NCI-H2081 (cell line): ENCODE data around the gene RIT1.

Experiments
- DNase-seq, 2 experiments: peaks; one replicate each; lab custom pipeline; 2025; lab: John Stamatoyannopoulos, UW

The RIT1 gene, protein sequence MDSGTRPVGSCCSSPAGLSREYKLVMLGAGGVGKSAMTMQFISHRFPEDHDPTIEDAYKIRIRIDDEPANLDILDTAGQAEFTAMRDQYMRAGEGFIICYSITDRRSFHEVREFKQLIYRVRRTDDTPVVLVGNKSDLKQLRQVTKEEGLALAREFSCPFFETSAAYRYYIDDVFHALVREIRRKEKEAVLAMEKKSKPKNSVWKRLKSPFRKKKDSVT

GRCh38 chr1:155911156-155912055 is at the start of gene RIT1:
TSS of gene RIT1 (minus strand) at chr1:155911349. CDS start at chr1:155910761, 588 bp downstream.
- DNase-seq, result peak; percentile 81 to 87

DNA sequence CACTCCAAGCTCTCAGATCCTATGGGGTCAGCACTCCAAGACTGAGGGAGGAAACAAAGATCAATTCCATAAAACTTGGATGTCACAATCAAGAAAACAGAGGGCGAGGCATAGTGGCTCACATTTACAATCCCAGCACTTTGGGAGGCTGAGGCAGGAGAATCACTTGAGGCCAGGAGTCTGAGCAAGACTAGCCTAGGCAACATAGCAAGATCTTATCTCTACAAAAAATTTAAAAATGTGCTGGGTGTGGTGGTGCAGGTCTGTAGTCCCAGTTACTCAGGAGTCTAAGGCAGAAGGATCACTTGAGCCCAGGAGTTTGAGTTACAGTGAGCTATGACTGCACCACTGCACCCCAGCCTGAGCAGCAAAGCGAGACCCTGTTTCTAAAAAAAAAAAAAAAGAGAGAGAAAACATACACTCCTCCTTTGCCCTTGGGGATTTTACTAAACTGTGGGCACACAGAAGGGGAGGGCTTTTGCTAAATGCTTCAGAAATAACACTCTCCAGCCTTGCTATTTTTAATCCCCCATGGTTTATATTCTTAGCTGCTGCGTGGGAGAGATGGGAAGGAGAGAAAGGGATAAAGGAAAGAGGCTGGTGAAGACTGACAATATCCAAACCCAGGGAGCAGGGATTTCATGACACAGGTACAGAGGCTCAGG is 49.1 kb upstream of the RIT1 start:
- DNase-seq, result no peak

GRCh38 chr1:155957411-155957915 is 46.3 kb upstream of the RIT1 start:
- no peak for DNase-seq

DNA sequence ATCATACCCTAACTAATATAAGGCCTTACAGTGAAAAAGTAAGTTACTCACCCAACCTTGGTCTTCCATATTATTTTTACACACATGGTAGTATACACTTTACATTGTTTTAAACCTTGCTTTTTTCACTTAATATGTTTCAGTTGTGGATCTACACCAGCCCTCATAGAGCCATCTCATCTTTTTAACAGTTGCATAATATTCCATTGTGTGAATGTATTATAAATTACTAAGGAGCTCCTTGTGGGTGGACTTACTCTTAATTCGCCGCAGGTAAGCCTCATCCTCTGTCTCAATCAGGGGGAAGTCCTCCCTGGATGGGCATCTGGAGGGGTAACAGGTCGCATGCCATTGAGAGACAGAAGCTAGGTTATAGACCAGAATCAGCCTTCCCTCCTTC is 43.5 kb upstream of the RIT1 start:
- DNase-seq, result no peak

- no peak for DNase-seq
Observed at GRCh38 chr1:155952505-155952890, 41.3 kb upstream of the RIT1 start.

DNA sequence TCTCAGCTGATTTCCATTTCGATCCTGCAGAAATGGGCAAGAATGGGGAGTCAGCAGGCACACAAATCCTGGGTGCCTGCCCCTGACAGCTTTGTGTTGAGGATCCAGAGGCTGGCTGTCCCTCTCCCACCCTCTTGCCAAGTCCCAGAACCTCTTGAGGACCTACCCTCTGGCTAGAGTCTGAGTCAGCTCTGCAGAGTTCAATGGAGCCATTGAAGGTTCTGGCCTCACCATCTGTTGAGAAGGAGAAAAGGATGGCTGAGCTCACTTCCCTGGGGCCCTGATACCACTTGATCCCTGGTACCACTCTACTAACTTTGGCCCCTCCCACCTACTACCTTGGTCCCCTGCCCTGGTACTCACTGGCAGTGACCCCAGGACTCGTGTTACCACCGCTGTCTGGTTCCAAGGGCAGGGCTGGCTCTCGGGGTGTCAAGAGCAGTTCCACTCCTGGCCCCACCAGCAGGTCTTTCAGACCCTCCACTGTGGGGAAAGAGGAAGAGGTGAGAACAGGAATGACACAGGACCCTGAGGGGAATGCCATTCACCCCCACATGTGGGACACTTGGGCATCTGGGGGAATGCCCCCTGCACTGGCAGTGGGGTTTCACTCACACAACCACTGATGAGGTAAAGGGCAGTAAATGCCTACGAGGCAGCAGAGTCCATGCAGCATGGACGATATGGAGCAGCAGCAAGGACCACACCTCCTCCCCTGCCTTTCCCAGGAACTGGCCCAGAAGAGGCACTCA is 40.8 kb upstream of the RIT1 start:
- DNase-seq, result no peak

GRCh38 chr1:155950829-155951228 is 39.7 kb upstream of the RIT1 start:
- DNase-seq, result no peak

GRCh38 chr1:155947741-155948140 is 36.6 kb upstream of the RIT1 start:
- DNase-seq, result no peak

DNA sequence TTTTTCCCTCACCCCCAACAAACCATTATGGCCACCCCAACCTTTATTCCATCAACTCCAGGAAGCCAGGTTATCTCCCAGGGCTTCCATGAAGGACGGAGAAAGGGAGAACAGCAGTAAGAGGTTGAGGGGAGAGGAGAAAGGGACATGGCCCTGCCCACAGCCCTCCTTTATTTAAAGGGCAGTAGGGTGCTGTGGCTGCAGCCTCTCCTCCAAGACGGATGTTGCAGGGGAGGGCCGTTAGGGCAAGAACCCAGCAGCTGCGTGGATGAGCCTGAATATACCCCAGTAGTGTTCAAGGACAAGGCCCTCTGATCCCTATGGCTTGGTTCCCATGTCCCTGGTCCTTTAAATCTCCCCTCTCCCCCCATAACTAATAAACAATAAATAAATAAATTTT is 36.1 kb upstream of the RIT1 start:
- no peak for DNase-seq

- DNase-seq, result no peak
Observed at GRCh38 chr1:155946633-155947219, 35.6 kb upstream of the RIT1 start.

DNA sequence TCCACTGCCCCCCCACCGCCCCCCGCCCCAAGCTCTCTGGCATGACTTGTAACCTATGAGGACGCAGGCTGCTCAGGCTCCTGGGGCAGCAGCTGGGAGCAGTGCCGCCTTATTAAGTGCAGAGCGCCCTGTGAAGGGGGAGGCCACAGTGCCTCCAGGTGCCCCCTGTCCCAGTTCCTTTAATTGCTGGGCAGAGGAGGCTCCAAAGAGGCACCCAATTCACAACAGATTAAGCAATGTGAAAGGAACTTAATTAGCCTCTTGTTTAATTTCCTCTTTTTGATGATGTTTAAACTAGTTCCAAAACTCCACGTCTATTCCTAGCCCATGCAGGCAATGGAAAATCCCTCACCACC is 33.3 kb upstream of the RIT1 start:
- peak; percentile 61 to 85 for DNase-seq

DNA sequence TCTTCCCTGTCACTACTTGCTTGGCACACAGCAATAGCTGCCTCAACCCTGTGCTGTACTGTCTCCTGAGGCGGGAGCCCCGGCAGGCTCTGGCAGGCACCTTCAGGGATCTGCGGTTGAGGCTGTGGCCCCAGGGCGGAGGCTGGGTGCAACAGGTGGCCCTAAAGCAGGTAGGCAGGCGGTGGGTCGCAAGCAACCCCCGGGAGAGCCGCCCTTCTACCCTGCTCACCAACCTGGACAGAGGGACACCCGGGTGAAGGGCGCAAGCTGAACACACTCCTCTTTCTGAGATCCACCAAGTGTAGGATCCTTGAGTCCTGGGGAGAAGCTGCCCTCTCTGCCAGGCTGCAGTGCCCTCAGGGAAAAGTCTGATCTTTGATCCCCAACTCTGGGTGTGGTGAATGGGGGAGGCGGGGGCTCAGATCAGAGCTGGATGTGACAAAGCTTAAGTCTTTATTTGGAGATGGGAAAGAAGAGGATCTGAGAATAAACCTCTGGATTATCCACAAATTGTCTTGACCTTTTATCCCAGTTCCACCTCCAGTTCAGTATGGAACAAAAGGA is 31.5 kb upstream of the RIT1 start:
- DNase-seq, result no peak

DNA sequence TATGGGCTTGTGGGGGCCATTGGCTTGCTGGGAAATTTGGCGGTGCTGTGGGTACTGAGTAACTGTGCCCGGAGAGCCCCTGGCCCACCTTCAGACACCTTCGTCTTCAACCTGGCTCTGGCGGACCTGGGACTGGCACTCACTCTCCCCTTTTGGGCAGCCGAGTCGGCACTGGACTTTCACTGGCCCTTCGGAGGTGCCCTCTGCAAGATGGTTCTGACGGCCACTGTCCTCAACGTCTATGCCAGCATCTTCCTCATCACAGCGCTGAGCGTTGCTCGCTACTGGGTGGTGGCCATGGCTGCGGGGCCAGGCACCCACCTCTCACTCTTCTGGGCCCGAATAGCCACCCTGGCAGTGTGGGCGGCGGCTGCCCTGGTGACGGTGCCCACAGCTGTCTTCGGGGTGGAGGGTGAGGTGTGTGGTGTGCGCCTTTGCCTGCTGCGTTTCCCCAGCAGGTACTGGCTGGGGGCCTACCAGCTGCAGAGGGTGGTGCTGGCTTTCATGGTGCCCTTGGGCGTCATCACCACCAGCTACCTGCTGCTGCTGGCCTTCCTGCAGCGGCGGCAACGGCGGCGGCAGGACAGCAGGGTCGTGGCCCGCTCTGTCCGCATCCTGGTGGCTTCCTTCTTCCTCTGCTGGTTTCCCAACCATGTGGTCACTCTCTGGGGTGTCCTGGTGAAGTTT is 30.8 kb upstream of the RIT1 start:
- no peak for DNase-seq

GRCh38 chr1:155940993-155941844 is 30.1 kb upstream of the RIT1 start, which contains the start of gene RXFP4:
TSS of gene RXFP4 (plus strand) at chr1:155941638. CDS start at chr1:155941710, 72 bp downstream.
- DNase-seq, result no peak

DNA sequence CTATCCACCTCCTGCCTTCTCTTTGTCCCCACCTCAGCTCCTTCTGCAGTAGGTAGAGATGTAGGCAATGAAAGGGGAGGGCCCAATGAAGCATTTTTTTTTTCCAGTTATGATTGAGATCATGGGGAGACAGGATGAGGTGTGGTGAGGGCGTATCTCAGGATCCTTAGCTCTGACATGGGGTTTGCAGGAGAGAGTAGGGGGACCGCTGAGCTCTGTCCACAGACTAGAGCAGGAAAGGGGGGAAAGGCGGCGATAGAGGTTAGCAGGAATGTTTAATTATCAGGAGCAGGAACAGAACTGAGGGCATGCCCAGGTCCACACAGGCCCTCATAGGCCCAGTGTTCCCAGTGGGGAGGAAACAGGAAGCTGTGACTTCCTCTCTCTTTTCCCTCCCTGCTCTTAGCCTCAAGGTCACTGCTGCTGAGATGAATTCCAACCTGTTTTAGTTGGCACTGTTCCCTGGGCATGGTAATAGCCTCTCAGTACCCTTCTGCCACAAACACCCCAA is 29.4 kb upstream of the RIT1 start:
- peak; percentile 17 to 60 for DNase-seq

- DNase-seq, result peak; percentile 72 to 76
Observed at GRCh38 chr1:155938220-155938627, 27.1 kb upstream of the RIT1 start.

DNA sequence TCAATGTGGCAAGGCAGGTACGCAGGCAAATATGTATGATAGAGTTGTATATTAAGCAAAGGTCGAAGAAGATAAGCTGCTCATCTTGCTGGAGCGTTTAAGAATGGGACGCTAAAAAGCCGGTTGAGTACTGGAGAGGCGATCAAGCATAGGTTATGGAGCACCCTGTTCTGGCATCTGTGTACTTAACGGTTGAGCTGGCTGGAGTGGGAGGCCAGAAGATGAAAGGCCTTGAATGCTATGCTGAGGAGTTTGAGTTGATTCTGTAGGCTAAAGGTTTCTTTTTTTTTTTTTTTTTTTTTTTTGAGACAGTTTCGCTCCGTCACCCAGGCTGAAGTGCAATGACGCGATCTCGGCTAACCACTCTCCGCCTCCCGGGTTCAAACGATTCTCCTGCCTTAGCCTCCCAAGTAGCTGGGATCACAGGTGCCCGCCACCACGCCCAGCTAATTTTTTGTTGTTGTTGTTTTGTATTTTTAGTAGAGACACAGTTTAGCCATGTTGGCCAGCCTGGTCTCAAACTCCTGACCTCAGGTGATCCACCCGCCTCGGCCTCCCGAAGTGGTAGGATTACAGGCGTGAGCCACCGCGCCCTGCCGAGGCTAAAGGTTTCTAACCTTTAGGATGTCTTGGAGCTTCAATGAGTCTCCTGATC is 23.9 kb upstream of the RIT1 start:
- DNase-seq, result no peak

DNA sequence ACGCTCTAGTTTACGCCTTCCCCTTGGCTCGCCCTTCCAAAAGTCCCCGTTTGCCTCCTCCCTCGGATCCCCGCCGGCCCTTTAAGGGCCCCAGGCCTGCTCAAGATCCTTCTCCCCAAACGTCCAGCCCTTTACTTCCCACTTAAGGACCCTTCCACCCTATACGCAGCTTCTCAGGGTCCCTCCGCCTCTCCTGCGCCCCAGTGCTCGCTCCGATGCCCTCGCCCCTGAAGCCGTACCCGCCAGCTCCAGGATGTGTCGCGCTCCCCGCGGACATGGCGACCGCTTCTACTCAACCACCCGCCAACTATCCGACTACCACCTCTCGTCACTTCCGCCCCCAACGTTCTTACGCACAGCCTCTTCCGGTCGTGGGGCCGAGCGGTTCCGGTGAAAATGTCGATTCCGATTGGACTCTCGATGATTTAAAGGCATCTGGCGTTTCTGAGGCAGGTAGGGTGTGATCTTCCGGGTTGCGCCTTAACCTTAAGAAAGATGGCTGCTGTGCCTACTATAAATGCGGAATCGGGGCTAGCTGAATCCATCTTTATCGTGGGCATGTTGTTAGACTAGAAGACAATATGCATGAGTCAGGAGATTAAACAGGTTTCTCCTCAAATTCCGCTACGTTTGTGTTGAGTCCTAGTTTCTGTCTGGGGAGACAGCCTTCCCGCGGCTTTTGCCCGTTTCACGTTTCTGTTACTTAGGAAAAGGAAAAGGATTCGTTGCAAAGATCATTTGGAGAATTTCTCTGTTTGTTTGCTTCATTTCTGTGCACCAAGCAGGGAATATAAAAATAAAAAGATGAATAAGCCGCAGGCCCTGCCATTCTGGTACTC is 23.2 kb upstream of the RIT1 start, which contains the start of gene KHDC4:
KHDC4 (minus strand) TSS at position 317 of the 839 bp plus-strand sequence; CDS start at position 277, 40 bp downstream.
- peak; percentile 100 for DNase-seq
